22Rv1 (cell line): ENCODE results near the gene MCM3AP.

ENCODE experiments used
- CTCF ChIP-seq: fragments of 450-650 bp; IDR thresholded peaks from 2 replicates; pipeline ENCODE4 v1.5.1; 2017; ENCODE audit warnings: mild to moderate bottlenecking
- ZFX ChIP-seq: fragments of 450-650 bp; IDR thresholded peaks from 2 replicates; pipeline ENCODE4 v1.6.1; 2017; ENCODE audit warnings: antibody characterized with exemption, borderline replicate concordance

- no peak for TF ChIP-seq CTCF
- TF ChIP-seq ZFX = no peak
These were observed 4.3 kb upstream of the MCM3AP start for GRCh38 chr21:46289655-46290179.
